T-cell (primary cell): Measurements from ENCODE around the gene IL32. TPM values are rescaled to one million over a fixed set of nuclear protein-coding genes. Genes with fewer than 3 reads are reported as not detected.

Experiments
- ATAC-seq, 4 experiments: fragments of 200-7000 bp in 3 of 4; fragments of 150-1000 bp in 1 of 4; cut with Tn5 transposase; replicated peaks in 1 of 4; 1 replicate in 3 of 4; 2 replicates in 1 of 4; pipeline ENCODE4 v1.10.0; 2021; ENCODE audit warnings: moderate library complexity in 3 of 4, mild to moderate bottlenecking in 2 of 4, moderate number of reproducible peaks in 1 of 4
- CTCF ChIA-PET, 2 donors: fragments of 300-600 bp; sonication (Branson Sonifier 250); formaldehyde crosslinking; loops; one replicate each; lab custom pipeline; 2022; ENCODE audit warnings: antibody characterized with exemption in 2 of 2; lab: Charles Lee
- POLR2A ChIA-PET, 2 donors: fragments of 300-600 bp; sonication (Branson Sonifier 250); formaldehyde crosslinking; loops; one replicate each; lab custom pipeline; 2022; ENCODE audit warnings: antibody characterized with exemption in 2 of 2; lab: Charles Lee
- DNase-seq, 35 experiments: peaks; one replicate each; pipeline versions ENCODE4 v3.0.0 to v3.0.0-alpha.2; 2013 to 2023
- H3K27ac ChIP-seq: one replicate; pipeline ENCODE4 v1.5.1; 2013; ENCODE audit warnings: low read length
- H3K27me3 ChIP-seq, 2 experiments: replicated peaks in 1 of 2; 1 replicate in 1 of 2; 2 replicates in 1 of 2; pipeline versions ENCODE4 v1.6.1 to v1.7.0; 2013; ENCODE audit warnings: low read length in 1 of 2, mixed read lengths in 1 of 2; ENCODE audit not compliant: control insufficient read depth in 2 of 2, insufficient read depth in 2 of 2; ENCODE audit errors: extremely low read depth in 1 of 2
- H3K36me3 ChIP-seq, 2 donors: 1 replicate in 1 of 2; 2 replicates in 1 of 2; pipeline versions ENCODE4 v1.6.1 to v1.7.0; 2013; ENCODE audit warnings: low read length in 1 of 2; ENCODE audit not compliant: control insufficient read depth in 2 of 2, insufficient read depth in 1 of 2; ENCODE audit errors: extremely low read depth in 1 of 2
- H3K4me1 ChIP-seq, 2 experiments: 1 replicate in 1 of 2; 2 replicates in 1 of 2; pipeline versions ENCODE4 v1.6.1 to v1.7.0; 2013; ENCODE audit warnings: low read length in 2 of 2, mixed read lengths in 1 of 2; ENCODE audit not compliant: insufficient read depth in 2 of 2, control insufficient read depth in 1 of 2; ENCODE audit errors: extremely low read depth in 1 of 2
- H3K4me3 ChIP-seq, 2 donors: 1 replicate in 1 of 2; 2 replicates in 1 of 2; pipeline versions ENCODE4 v1.5.1 to v1.7.0; 2013; ENCODE audit warnings: mild to moderate bottlenecking in 2 of 2, low read length in 1 of 2, moderate library complexity in 1 of 2; ENCODE audit not compliant: control insufficient read depth in 1 of 2; ENCODE audit errors: extremely low read depth in 1 of 2
- H3K9me3 ChIP-seq: 2 replicates; pipeline ENCODE4 v1.7.0; 2013
- H3K27ac Mint-ChIP-seq, 2 donors: one replicate each; pipeline ENCODE4 v1.8.0; 2020 to 2021; ENCODE audit warnings: mild to moderate bottlenecking in 2 of 2, mixed read lengths in 2 of 2
- H3K27me3 Mint-ChIP-seq, 2 donors: one replicate each; pipeline ENCODE4 v1.8.0; 2021 to 2022; ENCODE audit warnings: mixed read lengths in 2 of 2
- H3K36me3 Mint-ChIP-seq: one replicate; pipeline ENCODE4 v1.8.0; 2021; ENCODE audit warnings: mixed read lengths
- H3K4me1 Mint-ChIP-seq, 3 donors: one replicate each; pipeline ENCODE4 v1.8.0; 2020 to 2022; ENCODE audit warnings: mixed read lengths in 3 of 3, mild to moderate bottlenecking in 1 of 3
- H3K4me3 Mint-ChIP-seq, 3 donors: one replicate each; pipeline ENCODE4 v1.8.0; 2020 to 2022; ENCODE audit warnings: mild to moderate bottlenecking in 3 of 3, mixed read lengths in 3 of 3, moderate library complexity in 3 of 3
- H3K9me3 Mint-ChIP-seq, 3 donors: one replicate each; pipeline ENCODE4 v1.8.0; 2020 to 2022; ENCODE audit warnings: mixed read lengths in 3 of 3
- WGBS: methylation state at CpG from one replicate; pipeline ENCODE4 v1.1.5; 2013; ENCODE audit warnings: missing lambda C conversion rate; ENCODE audit not compliant: insufficient coverage; 5-methylcytosine and 5-hydroxymethylcytosine counted together
- total RNA-seq, 35 experiments: library from RNA in 6 of 35; stranded (reverse) in 6 of 35; fragments of 120-200 nt in 1 of 35; gene quantifications; one replicate each; pipeline versions ENCODE4 v1.2.1 to v1.2.4 and lab custom pipeline; 2013 to 2026

IL32 gene
- total RNA-seq, 5 donors from 2014 or later (not counting 1 experiment from before 2014, with no cell fraction given), result 736 to 1,200 (median 999) TPM

- no peaks in the 10 kb centered on the region for H3K9me3 ChIP-seq
- H3K27me3 ChIP-seq, result peaks cover 0 to 5% of the 10 kb centered on the region in 2 experiments
- H3K27ac Mint-ChIP-seq, result peak overlapping the region; percentile 85 to 86
- DNase-seq (no peak), ATAC-seq (peak in 1 of 4 experiments; percentile 22)
- H3K4me3 ChIP-seq, result no peak overlapping the region
- peak overlapping the region; percentile 65 to 67 (median 66) for H3K4me3 Mint-ChIP-seq
- H3K4me1 Mint-ChIP-seq, result peaks cover 40 to 60% (median 58%) of the 10 kb centered on the region in 3 donors
- no peak overlapping the region for H3K27ac ChIP-seq
- WGBS, result 92% methylated on average over 13 of the region's 18 CpGs
- no peaks in the 10 kb centered on the region for H3K36me3 Mint-ChIP-seq
- no peaks in the 10 kb centered on the region for H3K27me3 Mint-ChIP-seq
- H3K36me3 ChIP-seq, result no peaks in the 10 kb centered on the region
- CTCF ChIA-PET, result no interaction called here
- peaks cover 11 to 56% of the 10 kb centered on the region in 2 experiments for H3K4me1 ChIP-seq
- POLR2A ChIA-PET, result interaction anchor here in 1 of 2 donors (1.1 kb wide), 1 partner anchor 13 kb away, joined by 3 read pairs; no protein-coding TSS in a partner anchor
- H3K9me3 Mint-ChIP-seq, result no peaks in the 10 kb centered on the region
These were observed 22.1 kb downstream of the IL32 start for GRCh38 chr16:3087243-3088235.

- DNase-seq, result no peak
- peak overlapping the region; percentile 85 to 86 for H3K27ac Mint-ChIP-seq
- H3K4me1 Mint-ChIP-seq, result peaks cover 40 to 57% (median 54%) of the 10 kb centered on the region in 3 donors
- no peaks in the 10 kb centered on the region for H3K27me3 Mint-ChIP-seq
- Histone ChIP-seq H3K27ac (no peak overlapping the region), H3K4me3 (no peak overlapping the region), H3K4me1 (peaks cover 11 to 59% of the 10 kb centered on the region in 2 experiments), H3K9me3 (no peaks in the 10 kb centered on the region), H3K36me3 (no peaks in the 10 kb centered on the region), H3K27me3 (peaks cover 0 to 5% of the 10 kb centered on the region in 2 experiments)
- whole genome bisulfite sequencing, result 95% methylated on average over 5 of the region's 7 CpGs
- no peaks in the 10 kb centered on the region for H3K36me3 Mint-ChIP-seq
- H3K9me3 Mint-ChIP-seq, result no peaks in the 10 kb centered on the region
- no peak for ATAC-seq
- ChIA-PET POLR2A (no interaction called here), CTCF (interaction anchor here in 1 of 2 donors (0.8 kb wide), 1 partner anchor 10 kb away, joined by 3 read pairs; no protein-coding TSS in a partner anchor)
- peak overlapping the region in 1 of 3 donors; percentile 67 for H3K4me3 Mint-ChIP-seq
These were observed 23.0 kb downstream of the IL32 start for GRCh38 chr16:3088450-3088849.

GRCh38 chr16:3088925-3089716 is 23.7 kb downstream of the IL32 start:
- Mint-ChIP-seq H3K4me1 (peaks cover 40 to 55% (median 52%) of the 10 kb centered on the region in 3 donors), H3K27ac (no peak overlapping the region), H3K27me3 (no peaks in the 10 kb centered on the region), H3K36me3 (no peaks in the 10 kb centered on the region), H3K9me3 (no peaks in the 10 kb centered on the region), H3K4me3 (no peak overlapping the region)
- no peak for DNase-seq
- H3K27ac ChIP-seq, result no peak overlapping the region
- ATAC-seq, result no peak
- H3K27me3 ChIP-seq, result peaks cover 0 to 5% of the 10 kb centered on the region in 2 experiments
- ChIA-PET CTCF (interaction anchor here in 1 of 2 donors (0.8 kb wide), 1 partner anchor 9 kb away, joined by 3 read pairs; no protein-coding TSS in a partner anchor), POLR2A (no interaction called here)
- H3K4me1 ChIP-seq, result peaks cover 11 to 63% of the 10 kb centered on the region in 2 experiments
- no peak overlapping the region for H3K4me3 ChIP-seq
- 96% methylated on average over 65 of the region's 71 CpGs for WGBS
- H3K9me3 ChIP-seq, result no peaks in the 10 kb centered on the region
- no peaks in the 10 kb centered on the region for H3K36me3 ChIP-seq

GRCh38 chr16:3089717-3090592 is 24.5 kb downstream of the IL32 start:
- no peaks in the 10 kb centered on the region for H3K27me3 Mint-ChIP-seq
- Histone ChIP-seq H3K27ac (no peak overlapping the region), H3K36me3 (no peaks in the 10 kb centered on the region), H3K4me1 (peaks cover 11 to 71% of the 10 kb centered on the region in 2 experiments), H3K4me3 (no peak overlapping the region), H3K27me3 (peaks cover 0 to 5% of the 10 kb centered on the region in 2 experiments), H3K9me3 (no peaks in the 10 kb centered on the region)
- ATAC-seq, result no peak
- POLR2A ChIA-PET, result no interaction called here
- DNase-seq, result no peak
- CTCF ChIA-PET, result no interaction called here
- peaks cover 45 to 55% (median 52%) of the 10 kb centered on the region in 3 donors for H3K4me1 Mint-ChIP-seq
- WGBS, result 97% methylated on average over 77 of the region's 81 CpGs
- H3K36me3 Mint-ChIP-seq, result no peaks in the 10 kb centered on the region
- H3K27ac Mint-ChIP-seq, result no peak overlapping the region
- no peak overlapping the region for H3K4me3 Mint-ChIP-seq
- no peaks in the 10 kb centered on the region for H3K9me3 Mint-ChIP-seq

- no peaks in the 10 kb centered on the region for H3K36me3 Mint-ChIP-seq
- H3K9me3 Mint-ChIP-seq, result no peaks in the 10 kb centered on the region
- ATAC-seq, result no peak
- Histone ChIP-seq H3K4me1 (peaks cover 12 to 83% of the 10 kb centered on the region in 2 experiments), H3K36me3 (no peaks in the 10 kb centered on the region), H3K9me3 (no peaks in the 10 kb centered on the region), H3K4me3 (no peak overlapping the region), H3K27ac (no peak overlapping the region), H3K27me3 (peaks cover 0 to 5% of the 10 kb centered on the region in 2 experiments)
- peak overlapping the region in 1 of 2 donors; percentile 28 for H3K27ac Mint-ChIP-seq
- DNase-seq, result no peak
- H3K4me3 Mint-ChIP-seq, result no peak overlapping the region
- CTCF ChIA-PET, result no interaction called here
- POLR2A ChIA-PET, result interaction anchor here in 1 of 2 donors (0.9 kb wide), 1 partner anchor 37 kb away, joined by 4 read pairs; no protein-coding TSS in a partner anchor
- 85% methylated on average over 5 of the region's 8 CpGs for WGBS
- peaks cover 37 to 56% (median 52%) of the 10 kb centered on the region in 3 donors for H3K4me1 Mint-ChIP-seq
- H3K27me3 Mint-ChIP-seq, result no peaks in the 10 kb centered on the region
These were observed 26.1 kb downstream of the IL32 start for GRCh38 chr16:3091551-3091950.
